NCI-H460 (cell line): ENCODE results near the gene EFNA2. TPM values are rescaled to one million over a fixed set of nuclear protein-coding genes. Genes with fewer than 3 reads are reported as not detected.

Source experiments
- DNase-seq: peaks from one replicate; pipeline ENCODE4 v3.0.0-alpha.2; 2016; ENCODE audit warnings: low read depth; ENCODE audit errors: extremely low read depth
- total RNA-seq: library from RNA; depleted of rRNA; stranded (reverse); fragments of >200 nt; shearing (Covaris generic); gene quantifications from 2 replicates; pipeline ENCODE4 v1.2.3, GENCODE V29; 2014; rRNA removed

Gene EFNA2
- total RNA-seq, 1 experiment from 2014 or later: 0.62 TPM

- no peak for DNase-seq
Observed at GRCh38 chr19:1343041-1343440, 57.4 kb downstream of the EFNA2 start.

GRCh38 chr19:1349211-1349610 is 63.5 kb downstream of the EFNA2 start:
- no peak for DNase-seq

GRCh38 chr19:1350867-1351266 is 65.2 kb downstream of the EFNA2 start:
- no peak for DNase-seq

Other genes with a start within 250 kb of the EFNA2 start
- 14.0 and 20.0 TPM in 2 replicates for gene ABCA7, start 245.8 kb upstream of the EFNA2 start, total RNA-seq
- 0.92 and 2.5 TPM in 2 replicates for gene ARHGAP45, start 218.7 kb upstream of the EFNA2 start, total RNA-seq
- gene POLR2E, start 190.5 kb upstream of the EFNA2 start, total RNA-seq: 102 and 108 TPM in 2 replicates
- 219 and 260 TPM in 2 replicates for gene GPX4, start 181.9 kb upstream of the EFNA2 start, total RNA-seq
- gene SBNO2, start 111.6 kb upstream of the EFNA2 start, total RNA-seq: 27.7 and 28.0 TPM in 2 replicates
- 25.5 and 28.7 TPM in 2 replicates for gene STK11, start 80.1 kb upstream of the EFNA2 start, total RNA-seq
- gene CBARP, start 47.9 kb upstream of the EFNA2 start, total RNA-seq: 1.8 and 3.1 TPM in 2 replicates
- 37.2 and 37.8 TPM in 2 replicates for gene ATP5F1D, start 44.1 kb upstream of the EFNA2 start, total RNA-seq
- 16.5 and 21.4 TPM in 2 replicates for gene MIDN, start 37.3 kb upstream of the EFNA2 start, total RNA-seq
- gene CIRBP, start 16.5 kb upstream of the EFNA2 start, total RNA-seq: 134 and 148 TPM in 2 replicates
- 42.7 and 59.3 TPM in 2 replicates for gene FAM174C, start 10.3 kb upstream of the EFNA2 start, total RNA-seq
- 52.3 and 78.2 TPM in 2 replicates for gene NDUFS7, start 98.0 kb downstream of the EFNA2 start, total RNA-seq
- gene GAMT, start 115.7 kb downstream of the EFNA2 start, total RNA-seq: 9.7 and 10.3 TPM in 2 replicates
- 101 and 122 TPM in 2 replicates for gene DAZAP1, start 121.7 kb downstream of the EFNA2 start, total RNA-seq
- gene RPS15, start 152.5 kb downstream of the EFNA2 start, total RNA-seq: 1,189 and 1,346 TPM in 2 replicates
- gene APC2, start 164.2 kb downstream of the EFNA2 start, total RNA-seq: 0.02 TPM in 1 of 2 replicates, not detected in the other
- 21.0 and 28.9 TPM in 2 replicates for gene C19orf25, start 193.3 kb downstream of the EFNA2 start, total RNA-seq
- gene PCSK4, start 204.5 kb downstream of the EFNA2 start, total RNA-seq: 0.79 and 2.7 TPM in 2 replicates
- gene REEP6, start 205.3 kb downstream of the EFNA2 start, total RNA-seq: 0.79 and 0.92 TPM in 2 replicates
- 0.57 and 1.0 TPM in 2 replicates for gene ADAMTSL5, start 227.1 kb downstream of the EFNA2 start, total RNA-seq
- gene PLK5, start 238.2 kb downstream of the EFNA2 start, total RNA-seq: 0.05 TPM in 1 of 2 replicates, not detected in the other